ENCODE data around the gene WDR49. TPM values are rescaled to one million over a fixed set of nuclear protein-coding genes. Genes with fewer than 3 reads are reported as not detected.

Gene WDR49
- total RNA-seq, 1 experiment from 2014 or later = 1.3 TPM

GRCh38 chr3:167538081-167538480, 115.7 kb downstream of the WDR49 start:
- Histone ChIP-seq H3K9me3 (ENCODE audit: control insufficient read depth, low read depth, low read length) (no peaks in the 10 kb centered on the region), H3K4me2 (ENCODE audit: insufficient read depth, insufficient read length, low read length) (no peak overlapping the region), H3K4me1 (ENCODE audit: insufficient read depth, low read length) (no peaks in the 10 kb centered on the region), H3K9ac (ENCODE audit: extremely low read depth, insufficient read length, low read length) (no peak overlapping the region), H2BK120ac (ENCODE audit: low read depth, low read length, poor library complexity, severe bottlenecking) (no peak overlapping the region), H2BK15ac (ENCODE audit: low read depth, low read length) (no peak overlapping the region), H2BK5ac (ENCODE audit: insufficient read length, low read length) (no peak overlapping the region), H3T11ph (ENCODE audit: low read length) (no peak overlapping the region), H3K14ac (ENCODE audit: insufficient read depth, low read length) (no peak overlapping the region), H3K27ac (ENCODE audit: insufficient read length, low read depth, low read length) (no peak overlapping the region), H2BK12ac (ENCODE audit: insufficient read length, low read depth, low read length) (no peak overlapping the region), H3K79me2 (ENCODE audit: insufficient read depth, low read length) (no peaks in the 10 kb centered on the region), H4K91ac (ENCODE audit: insufficient read length, low read depth, low read length) (no peak overlapping the region), H4K8ac (replicated peaks; ENCODE audit: insufficient read length, low read depth, low read length) (no peak overlapping the region), H3K18ac (ENCODE audit: insufficient read length, low read depth, low read length) (no peak overlapping the region), H3K79me1 (ENCODE audit: insufficient read depth, low read depth, low read length, poor library complexity, severe bottlenecking) (no peaks in the 10 kb centered on the region), H3K56ac (ENCODE audit: insufficient read length, low read depth, low read length) (no peak overlapping the region), H3K23ac (ENCODE audit: insufficient read length, low read depth, low read length) (no peak overlapping the region), H3K4ac (ENCODE audit: low read depth, low read length) (no peak overlapping the region), H3K23me2 (ENCODE audit: insufficient read length, low read depth, low read length, poor library complexity, severe bottlenecking) (no peaks in the 10 kb centered on the region), H2AK5ac (ENCODE audit: insufficient read length, low read length) (no peak overlapping the region), H2AFZ (ENCODE audit: low read length) (no peak overlapping the region), H3K27me3 (ENCODE audit: insufficient read depth, low read length) (no peaks in the 10 kb centered on the region), H2BK20ac (ENCODE audit: low read depth, low read length, poor library complexity, severe bottlenecking) (no peak overlapping the region), H4K5ac (ENCODE audit: insufficient read length, low read depth, low read length) (no peak overlapping the region), H4K20me1 (ENCODE audit: control insufficient read depth, insufficient read depth, insufficient read length) (no peaks in the 10 kb centered on the region)
- WGBS (ENCODE audit: extremely low coverage, insufficient read length, low lambda C conversion rate) = no CpG with 5 or more reads among the region's 1 CpG
- peaks cover 0 to 7% of the 10 kb centered on the region in 2 experiments; a peak in 2 of 5 replicates for H3K9me3 Mint-ChIP-seq
- H3K4me1 Mint-ChIP-seq = no peaks in the 10 kb centered on the region
- DNase-seq = no peak
- H3K27ac Mint-ChIP-seq = no peak overlapping the region
- TF ChIP-seq, protein P1, sequence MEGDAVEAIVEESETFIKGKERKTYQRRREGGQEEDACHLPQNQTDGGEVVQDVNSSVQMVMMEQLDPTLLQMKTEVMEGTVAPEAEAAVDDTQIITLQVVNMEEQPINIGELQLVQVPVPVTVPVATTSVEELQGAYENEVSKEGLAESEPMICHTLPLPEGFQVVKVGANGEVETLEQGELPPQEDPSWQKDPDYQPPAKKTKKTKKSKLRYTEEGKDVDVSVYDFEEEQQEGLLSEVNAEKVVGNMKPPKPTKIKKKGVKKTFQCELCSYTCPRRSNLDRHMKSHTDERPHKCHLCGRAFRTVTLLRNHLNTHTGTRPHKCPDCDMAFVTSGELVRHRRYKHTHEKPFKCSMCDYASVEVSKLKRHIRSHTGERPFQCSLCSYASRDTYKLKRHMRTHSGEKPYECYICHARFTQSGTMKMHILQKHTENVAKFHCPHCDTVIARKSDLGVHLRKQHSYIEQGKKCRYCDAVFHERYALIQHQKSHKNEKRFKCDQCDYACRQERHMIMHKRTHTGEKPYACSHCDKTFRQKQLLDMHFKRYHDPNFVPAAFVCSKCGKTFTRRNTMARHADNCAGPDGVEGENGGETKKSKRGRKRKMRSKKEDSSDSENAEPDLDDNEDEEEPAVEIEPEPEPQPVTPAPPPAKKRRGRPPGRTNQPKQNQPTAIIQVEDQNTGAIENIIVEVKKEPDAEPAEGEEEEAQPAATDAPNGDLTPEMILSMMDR (conservative IDR thresholded peaks at IDR 0.05) = no peak
- peaks cover 0 to 9% (median 0%) of the 10 kb centered on the region in 3 experiments; a peak in 3 of 7 replicates for H3K36me3 Mint-ChIP-seq (ENCODE audit: insufficient read depth in 1 of 3, low read depth in 3 of 3)
- H3K4me3 Mint-ChIP-seq = no peak overlapping the region
- H3K27me3 Mint-ChIP-seq (ENCODE audit: low read depth) = no peaks in the 10 kb centered on the region

Data from H9 (cell line).